22Rv1 (cell line): ENCODE data around the gene KCTD3.

ENCODE experiments used
- CTCF ChIP-seq: fragments of 450-650 bp; IDR thresholded peaks from 2 replicates; pipeline ENCODE4 v1.5.1; 2017; ENCODE audit warnings: mild to moderate bottlenecking
- ZFX ChIP-seq: fragments of 450-650 bp; IDR thresholded peaks from 2 replicates; pipeline ENCODE4 v1.6.1; 2017; ENCODE audit warnings: antibody characterized with exemption, borderline replicate concordance

- TF ChIP-seq CTCF (no peak), ZFX (no peak)
These were observed 102.8 kb downstream of the KCTD3 start for GRCh38 chr1:215669806-215670491.
